Small intestine (tissue), 4 donors: ENCODE data around the gene IFT22. TPM values are rescaled to one million over a fixed set of nuclear protein-coding genes. Genes with fewer than 3 reads are reported as not detected.

Source experiments
- polyA plus RNA-seq, 4 donors: library from polyadenylated mRNA; stranded (reverse) in 3 of 4; unstranded in 1 of 4; fragments of 200-250 nt in 3 of 4; fragments of 120-200 nt in 1 of 4; gene quantifications; one replicate each; pipeline versions ENCODE4 v1.2.1 to v1.2.3, GENCODE V29; 2013
- donor health status: healthy with polysubstance abuse.
- donor health status: Bipolar disorder and iron deficiency.
- donor health status: healthy.

The IFT22 gene
- polyA plus RNA-seq, 4 donors = 2.2 to 17.6 (median 8.3) TPM

Other genes with a start within 250 kb of the IFT22 start
- 10 to 100 TPM in 2 of 4 donors, 1 to 10 TPM in 2; 7.6 to 24.9 (median 12.5) TPM for gene TRIM56, start 236.3 kb downstream of the IFT22 start, polyA plus RNA-seq
- 10 to 100 TPM in 1 of 4 donors, 1 to 10 TPM in 2, under 1 TPM in 1; 0.80 to 35.4 (median 2.7) TPM for gene SERPINE1, start 194.7 kb downstream of the IFT22 start, polyA plus RNA-seq
- 100 to 1,000 TPM in 1 of 4 donors, 10 to 100 TPM in 3; 62.7 to 134 (median 87.3) TPM for gene AP1S1, start 167.3 kb downstream of the IFT22 start, polyA plus RNA-seq
- gene VGF, start 156.2 kb downstream of the IFT22 start, polyA plus RNA-seq = under 1 TPM in 2 of 4 donors, not detected in 2; 0.32 to 0.49 TPM
- gene NAT16, start 141.5 kb downstream of the IFT22 start, polyA plus RNA-seq = under 1 TPM in 2 of 4 donors, not detected in 2; 0.04 to 0.10 TPM
- 10 to 100 TPM; 15.4 to 69.3 (median 61.1) TPM for gene MOGAT3, start 120.8 kb downstream of the IFT22 start, polyA plus RNA-seq
- gene PLOD3, start 104.2 kb downstream of the IFT22 start, polyA plus RNA-seq = 10 to 100 TPM; 54.5 to 67.0 (median 58.8) TPM
- 100 to 1,000 TPM in 3 of 4 donors, 10 to 100 TPM in 1; 68.1 to 240 (median 163) TPM for gene ZNHIT1, start 103.6 kb downstream of the IFT22 start, polyA plus RNA-seq
- 100 to 1,000 TPM in 3 of 4 donors, 10 to 100 TPM in 1; 47.1 to 315 (median 308) TPM for gene CLDN15, start 84.0 kb downstream of the IFT22 start, polyA plus RNA-seq
- gene FIS1, start 76.7 kb downstream of the IFT22 start, polyA plus RNA-seq = 100 to 1,000 TPM; 136 to 319 (median 242) TPM
- under 1 TPM in 2 of 4 donors, not detected in 2; 0.10 to 0.12 TPM for gene COL26A1, start 41.1 kb upstream of the IFT22 start, polyA plus RNA-seq